NCI-H1436 (cell line): ENCODE data around the gene HLA-DMB.

ENCODE experiments used
- DNase-seq: peaks from one replicate; lab custom pipeline; 2025; lab: John Stamatoyannopoulos, UW

Gene HLA-DMB

DNA sequence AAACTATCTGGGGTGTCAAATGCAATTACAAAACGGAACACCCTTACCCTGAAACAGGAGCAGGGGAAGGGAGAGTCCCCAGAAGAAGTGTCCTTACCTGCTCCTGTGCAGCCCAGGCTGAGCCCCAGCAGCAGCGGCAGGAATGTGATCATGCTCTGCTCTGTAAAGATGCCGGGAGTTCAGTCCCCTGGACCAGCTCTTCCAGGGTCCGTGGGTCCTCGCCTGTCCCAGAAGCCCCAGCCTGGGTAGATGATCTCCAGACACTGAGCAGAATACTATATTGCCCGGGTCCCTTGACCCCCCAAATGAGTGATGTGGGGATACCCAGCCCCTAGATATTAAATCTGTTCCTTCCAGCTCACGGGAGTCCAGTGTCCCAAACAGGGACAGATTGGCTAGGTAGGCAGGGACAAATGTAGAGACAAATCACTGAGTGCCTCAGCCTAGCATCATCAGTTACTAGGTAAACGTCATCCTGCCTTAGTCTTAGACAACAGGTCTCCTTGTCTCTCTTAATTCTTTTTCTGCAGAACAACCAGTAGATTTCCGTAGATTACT lies at the start of gene HLA-DMB:
TSS of gene HLA-DMB (minus strand) at position 373 of the 558 bp plus-strand sequence. CDS start at position 152, 221 bp downstream.
- DNase-seq, result peak; percentile 72

DNA sequence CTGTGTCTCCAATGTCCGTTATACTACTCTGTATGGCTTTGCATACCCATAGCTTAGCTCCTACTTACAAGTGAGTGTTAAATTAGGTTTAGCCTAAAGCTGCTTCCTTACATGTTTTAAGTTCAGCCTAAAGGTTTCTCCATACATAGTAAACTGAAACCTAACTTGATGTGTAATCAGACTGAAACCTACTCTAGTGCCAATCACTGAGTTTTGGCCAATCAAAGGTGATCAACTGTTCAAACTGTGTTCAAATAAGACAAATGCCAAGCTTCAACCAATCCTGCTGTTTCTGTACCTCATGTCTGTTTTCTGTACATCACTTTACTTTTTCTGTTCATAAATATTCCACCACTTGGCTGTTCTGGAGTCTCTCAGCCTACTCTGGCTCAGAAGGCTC lies 48.5 kb upstream of the HLA-DMB start:
- no peak for DNase-seq

DNA sequence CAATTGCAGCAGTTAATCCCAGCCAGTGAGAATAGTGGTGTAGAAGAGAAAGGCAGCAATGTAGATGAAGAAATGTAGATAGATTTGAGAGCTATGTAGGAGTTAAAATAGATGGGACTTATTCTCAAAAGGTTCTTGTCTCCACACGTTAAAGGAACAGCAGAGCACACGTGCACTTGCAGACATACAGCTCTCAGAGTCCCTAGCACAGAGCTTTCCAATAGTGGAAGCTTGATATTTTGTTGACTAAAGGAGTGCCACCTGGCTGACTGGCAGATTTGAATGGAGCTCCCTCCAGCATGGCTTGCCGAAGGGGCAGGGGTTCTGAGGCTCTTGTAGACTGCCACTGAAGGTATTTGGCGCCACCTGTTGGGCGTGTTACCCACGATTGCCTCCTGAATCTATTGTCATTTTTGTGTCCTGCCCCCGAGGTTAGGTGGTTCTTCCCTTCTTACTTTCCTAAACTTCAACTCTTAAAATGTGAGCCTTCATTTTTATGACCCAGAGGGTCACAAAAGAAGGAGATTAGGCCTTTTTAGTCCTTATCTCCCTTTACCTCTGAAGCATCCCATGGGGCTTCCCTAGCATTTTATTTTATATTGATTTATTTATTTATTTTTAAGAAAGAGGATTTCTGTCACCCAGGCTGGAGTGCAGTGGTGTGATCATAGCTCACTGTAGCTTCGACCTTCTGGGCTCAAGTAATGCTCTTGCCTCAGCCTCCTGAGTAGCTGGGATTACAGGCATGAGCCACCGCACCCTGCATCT lies 44.0 kb upstream of the HLA-DMB start:
- DNase-seq, result peak; percentile 90

DNA sequence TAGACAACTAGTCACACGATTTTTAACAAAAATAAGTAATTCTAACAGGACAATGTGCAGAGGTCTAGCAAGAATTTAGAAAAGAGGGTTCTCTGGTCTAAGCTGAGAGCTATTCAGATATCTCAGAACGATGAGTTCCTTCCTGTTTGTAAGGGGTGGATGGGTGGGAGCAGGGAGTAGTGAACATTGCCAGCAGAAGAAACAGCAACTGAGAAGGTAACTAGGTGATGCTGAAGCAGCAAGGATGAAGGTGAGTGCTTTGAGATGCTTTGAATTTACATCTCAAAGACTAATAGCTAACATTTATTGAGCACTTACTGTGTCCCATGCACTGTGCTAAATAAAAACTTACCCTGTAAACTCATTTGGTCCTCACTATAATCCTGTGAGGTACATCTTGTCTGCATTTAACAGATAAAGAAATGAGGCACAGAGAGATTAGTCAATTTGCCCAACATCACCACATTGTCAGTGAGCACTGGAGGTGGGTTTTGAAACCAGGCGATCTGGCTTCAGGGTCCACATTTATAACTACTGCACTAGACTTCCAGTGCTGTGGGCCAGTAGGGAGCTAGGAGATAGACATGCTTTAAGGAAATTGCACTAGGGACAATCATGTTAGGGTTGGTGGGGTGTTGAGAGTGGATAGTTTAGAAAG lies 43.3 kb upstream of the HLA-DMB start:
- DNase-seq, result no peak

DNA sequence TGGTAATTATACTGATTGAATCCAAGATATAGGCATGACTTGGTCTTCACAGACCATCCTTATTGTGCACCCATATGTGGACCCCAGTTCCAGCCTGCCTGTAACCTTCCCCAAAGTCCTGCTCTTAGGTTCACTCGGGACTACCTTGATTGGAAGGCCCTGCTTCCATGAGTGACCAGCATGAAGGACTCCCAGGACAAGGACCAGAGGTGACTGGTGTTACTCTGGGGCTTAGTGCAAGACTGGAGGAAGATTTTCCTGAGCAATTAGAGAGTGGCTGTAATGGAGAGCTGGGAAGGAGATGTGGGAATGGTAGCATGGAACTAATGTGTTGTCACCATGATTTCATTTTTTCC lies 42.6 kb upstream of the HLA-DMB start:
- DNase-seq, result no peak

DNA sequence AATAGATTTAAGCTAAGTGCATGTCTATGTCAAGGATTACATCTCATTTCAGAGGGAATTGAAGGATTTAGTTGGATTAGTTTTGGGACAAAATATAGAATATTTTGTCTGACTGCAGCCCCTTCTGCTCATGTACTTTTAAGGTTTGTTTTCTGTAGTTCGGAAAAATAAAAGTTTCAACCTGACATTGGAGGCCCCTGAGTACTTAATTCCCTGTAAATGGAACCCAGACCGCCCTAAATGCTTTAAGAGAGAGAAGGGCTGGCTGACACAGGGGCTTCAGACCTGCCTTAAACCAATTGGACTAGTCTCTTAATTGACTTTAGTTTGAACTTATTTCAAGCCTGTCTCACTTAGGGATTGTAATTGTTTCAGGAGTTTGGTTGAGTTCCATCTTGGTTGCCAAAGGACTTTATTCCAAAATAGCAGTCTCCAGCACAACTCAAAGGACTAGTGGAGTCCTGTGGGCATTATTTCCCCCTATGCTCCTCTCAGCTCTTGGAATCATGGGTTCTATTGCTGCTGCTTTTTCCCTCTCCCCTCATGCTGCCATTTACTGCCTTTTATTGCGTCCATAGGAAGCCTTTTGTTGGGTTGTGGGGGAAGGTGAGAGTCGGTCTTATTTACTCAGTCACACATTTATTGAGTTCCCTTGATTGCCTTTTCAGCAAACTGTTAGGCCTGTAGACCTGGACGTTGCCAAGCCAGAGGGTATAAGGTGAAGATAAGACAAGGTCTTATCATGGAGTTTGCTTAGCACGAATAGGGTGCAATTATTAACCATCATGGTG lies 42.1 kb upstream of the HLA-DMB start:
- no peak for DNase-seq

DNA sequence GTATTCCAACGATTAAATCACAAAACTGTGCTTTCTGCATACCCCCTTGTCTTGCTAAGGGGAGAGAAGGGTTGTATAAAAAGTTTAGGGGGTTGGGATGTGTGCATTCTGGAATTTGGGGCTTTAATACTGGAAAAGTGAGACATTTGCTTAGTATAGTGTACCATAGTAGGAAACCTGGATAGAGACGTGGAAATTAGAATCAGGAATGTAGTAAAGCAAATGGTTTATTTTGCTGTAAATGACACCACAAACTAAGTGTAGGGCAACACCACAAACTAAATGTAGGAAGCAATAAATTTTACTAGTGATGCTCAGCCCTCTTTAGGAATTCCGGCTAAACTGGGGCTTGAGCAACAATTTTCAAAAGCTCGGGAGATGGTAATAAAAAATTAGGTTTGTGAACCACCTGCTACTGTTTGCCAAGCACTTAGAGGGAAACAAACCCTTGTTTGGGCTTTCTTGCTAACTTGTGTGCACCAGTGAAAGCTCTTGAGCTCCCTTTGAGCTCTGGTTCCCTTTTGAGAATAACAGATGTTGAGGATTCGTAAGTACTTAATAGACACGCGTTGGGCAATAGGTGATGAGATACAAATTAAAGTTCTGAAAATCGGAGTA lies 41.4 kb upstream of the HLA-DMB start:
- DNase-seq, result peak; percentile 59

DNA sequence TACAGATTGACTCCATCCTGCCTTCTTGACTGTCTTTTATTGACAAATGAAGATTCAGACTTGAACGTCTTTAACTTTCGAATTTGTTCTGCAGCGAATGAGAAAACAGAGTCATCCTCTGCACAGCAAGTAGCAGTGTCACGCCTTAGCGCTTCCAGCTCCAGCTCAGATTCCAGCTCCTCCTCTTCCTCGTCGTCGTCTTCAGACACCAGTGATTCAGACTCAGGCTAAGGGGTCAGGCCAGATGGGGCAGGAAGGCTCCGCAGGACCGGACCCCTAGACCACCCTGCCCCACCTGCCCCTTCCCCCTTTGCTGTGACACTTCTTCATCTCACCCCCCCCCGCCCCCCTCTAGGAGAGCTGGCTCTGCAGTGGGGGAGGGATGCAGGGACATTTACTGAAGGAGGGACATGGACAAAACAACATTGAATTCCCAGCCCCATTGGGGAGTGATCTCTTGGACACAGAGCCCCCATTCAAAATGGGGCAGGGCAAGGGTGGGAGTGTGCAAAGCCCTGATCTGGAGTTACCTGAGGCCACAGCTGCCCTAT lies 39.7 kb upstream of the HLA-DMB start:
- DNase-seq, result no peak

DNA sequence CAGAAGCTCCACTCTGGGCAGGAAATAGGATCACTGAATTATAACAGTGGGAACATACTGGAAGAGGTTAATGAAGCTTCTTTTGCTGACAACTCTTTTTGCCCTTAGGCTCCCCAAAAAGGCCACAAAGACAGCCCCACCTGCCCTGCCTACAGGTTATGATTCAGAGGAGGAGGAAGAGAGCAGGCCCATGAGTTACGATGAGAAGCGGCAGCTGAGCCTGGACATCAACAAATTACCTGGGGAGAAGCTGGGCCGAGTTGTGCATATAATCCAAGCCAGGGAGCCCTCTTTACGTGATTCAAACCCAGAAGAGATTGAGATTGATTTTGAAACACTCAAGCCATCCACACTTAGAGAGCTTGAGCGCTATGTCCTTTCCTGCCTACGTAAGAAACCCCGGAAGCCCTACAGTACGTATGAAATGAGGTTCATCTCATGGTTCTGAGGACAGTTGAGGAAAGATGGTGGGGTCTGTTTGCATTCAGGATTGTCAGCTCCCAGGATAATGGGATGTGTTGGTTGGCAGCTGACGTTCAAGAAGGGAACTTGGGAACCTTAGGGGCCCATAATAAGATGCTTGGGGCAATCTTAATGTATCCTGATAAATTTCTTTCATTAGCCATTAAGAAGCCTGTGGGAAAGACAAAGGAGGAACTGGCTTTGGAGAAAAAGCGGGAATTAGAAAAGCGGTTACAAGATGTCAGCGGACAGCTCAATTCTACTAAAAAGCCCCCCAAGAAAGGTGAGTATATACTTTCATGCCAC lies 39.1 kb upstream of the HLA-DMB start:
- DNase-seq, result no peak

DNA sequence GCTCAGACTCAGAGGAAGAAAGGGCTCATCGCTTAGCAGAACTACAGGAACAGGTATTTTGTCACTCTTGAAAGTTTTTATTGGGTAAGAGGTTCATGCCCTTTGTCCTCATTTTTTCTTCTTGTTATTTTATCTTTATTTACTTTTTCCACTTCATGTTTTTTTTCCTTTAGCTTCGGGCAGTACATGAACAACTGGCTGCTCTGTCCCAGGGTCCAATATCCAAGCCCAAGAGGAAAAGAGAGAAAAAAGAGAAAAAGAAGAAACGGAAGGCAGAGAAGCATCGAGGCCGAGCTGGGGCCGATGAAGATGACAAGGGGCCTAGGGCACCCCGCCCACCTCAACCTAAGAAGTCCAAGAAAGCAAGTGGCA lies 37.1 kb upstream of the HLA-DMB start:
- no peak for DNase-seq

DNA sequence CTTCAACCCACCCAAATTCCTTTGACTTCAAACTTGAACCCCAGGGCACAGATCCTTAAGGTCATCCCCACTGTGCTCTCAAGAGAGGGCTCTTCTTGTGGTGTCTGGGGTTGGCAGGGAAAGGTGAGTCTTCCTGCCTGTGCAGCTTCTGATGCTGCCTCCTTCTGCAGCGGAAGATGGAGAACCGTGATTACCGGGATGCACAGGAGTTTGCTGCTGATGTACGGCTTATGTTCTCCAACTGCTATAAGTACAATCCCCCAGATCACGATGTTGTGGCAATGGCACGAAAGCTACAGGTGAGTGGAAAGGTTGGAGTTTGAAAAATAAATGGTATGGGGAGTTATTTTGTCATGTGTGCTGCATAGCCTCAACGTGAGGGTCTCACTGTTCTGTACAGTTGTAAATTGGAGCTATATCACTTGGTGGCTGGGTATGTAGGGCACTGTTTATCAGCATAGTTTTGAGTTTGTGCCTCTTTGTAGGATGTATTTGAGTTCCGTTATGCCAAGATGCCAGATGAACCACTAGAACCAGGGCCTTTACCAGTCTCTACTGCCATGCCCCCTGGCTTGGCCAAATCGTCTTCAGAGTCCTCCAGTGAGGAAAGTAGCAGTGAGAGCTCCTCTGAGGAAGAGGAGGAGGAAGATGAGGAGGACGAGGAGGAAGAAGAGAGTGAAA lies 36.6 kb upstream of the HLA-DMB start:
- no peak for DNase-seq

DNA sequence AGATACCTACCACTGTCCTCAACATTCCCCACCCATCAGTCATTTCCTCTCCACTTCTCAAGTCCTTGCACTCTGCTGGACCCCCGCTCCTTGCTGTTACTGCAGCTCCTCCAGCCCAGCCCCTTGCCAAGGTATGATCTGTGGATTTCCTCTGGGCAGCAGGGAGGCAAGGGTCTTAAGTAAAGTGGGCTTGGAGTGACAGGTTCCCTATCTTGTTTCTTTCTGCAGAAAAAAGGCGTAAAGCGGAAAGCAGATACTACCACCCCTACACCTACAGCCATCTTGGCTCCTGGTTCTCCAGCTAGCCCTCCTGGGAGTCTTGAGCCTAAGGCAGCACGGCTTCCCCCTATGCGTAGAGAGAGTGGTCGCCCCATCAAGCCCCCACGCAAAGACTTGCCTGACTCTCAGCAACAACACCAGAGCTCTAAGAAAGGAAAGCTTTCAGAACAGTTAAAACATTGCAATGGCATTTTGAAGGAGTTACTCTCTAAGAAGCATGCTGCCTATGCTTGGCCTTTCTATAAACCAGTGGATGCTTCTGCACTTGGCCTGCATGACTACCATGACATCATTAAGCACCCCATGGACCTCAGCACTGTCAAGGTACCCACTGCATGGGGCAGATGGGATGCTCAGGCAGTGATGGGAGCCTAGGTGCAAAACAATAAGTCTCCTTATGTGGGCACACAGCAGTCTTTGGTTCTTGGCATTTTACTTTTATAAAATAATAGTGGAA lies 35.7 kb upstream of the HLA-DMB start:
- DNase-seq, result no peak

DNA sequence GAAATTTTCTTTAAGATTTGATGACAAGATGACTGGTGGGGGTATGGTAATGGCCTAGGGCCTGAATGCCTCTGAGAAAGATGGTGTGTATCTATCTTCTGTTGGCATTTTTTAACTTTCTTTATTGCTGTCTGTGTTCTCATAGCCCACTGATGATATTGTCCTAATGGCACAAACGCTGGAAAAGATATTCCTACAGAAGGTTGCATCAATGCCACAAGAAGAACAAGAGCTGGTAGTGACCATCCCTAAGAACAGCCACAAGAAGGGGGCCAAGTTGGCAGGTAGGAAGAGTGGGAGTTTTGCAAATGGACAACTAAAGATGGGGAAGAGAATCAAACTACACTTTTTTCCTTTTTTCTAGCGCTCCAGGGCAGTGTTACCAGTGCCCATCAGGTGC lies 35.1 kb upstream of the HLA-DMB start:
- DNase-seq, result no peak

DNA sequence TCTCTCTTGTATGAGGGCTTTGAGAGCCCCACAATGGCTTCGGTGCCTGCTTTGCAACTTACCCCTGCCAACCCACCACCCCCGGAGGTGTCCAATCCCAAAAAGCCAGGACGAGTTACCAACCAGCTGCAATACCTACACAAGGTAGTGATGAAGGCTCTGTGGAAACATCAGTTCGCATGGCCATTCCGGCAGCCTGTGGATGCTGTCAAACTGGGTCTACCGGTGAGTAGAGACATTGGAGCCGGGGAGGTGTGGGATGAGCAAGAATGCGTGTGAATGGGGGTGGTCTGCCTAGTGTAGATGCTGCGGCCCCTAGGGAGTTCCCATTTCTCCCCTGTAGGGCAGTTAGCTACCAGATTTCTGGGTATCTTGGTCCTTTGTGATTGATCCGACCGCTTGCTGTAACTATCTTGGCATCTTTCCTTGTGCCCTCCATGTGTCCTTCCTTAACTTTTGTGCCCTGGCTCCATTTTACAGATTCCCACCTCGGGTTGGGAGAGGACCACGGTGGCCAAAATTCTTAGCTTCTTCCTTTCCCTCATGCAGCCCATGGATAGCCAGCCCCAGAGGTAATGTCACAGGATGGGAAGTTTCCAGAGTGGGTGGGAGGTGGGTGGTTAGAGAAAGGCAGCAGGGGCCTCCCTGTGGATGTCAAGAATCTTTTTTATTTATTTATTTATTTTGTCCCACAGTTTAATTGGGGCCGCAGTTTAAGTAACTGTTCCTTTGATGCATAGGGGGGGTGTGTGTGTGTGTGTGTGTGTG lies 33.9 kb upstream of the HLA-DMB start:
- DNase-seq, result no peak

DNA sequence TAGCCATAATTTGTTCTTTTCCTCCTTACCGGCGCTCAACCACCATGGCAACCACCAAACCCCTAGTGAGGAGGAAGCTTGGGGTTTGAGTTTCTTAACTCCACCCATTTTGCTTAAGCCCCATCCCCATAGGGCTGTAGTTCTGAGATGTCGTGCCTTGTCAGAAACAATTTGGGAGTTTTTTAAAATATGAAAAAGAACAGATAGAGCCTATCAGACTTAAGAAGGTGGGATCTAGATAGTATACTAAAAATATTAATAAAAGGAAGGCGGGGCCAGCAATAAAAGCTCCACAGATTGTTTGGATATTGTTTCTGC lies 33.1 kb upstream of the HLA-DMB start:
- DNase-seq, result no peak

DNA sequence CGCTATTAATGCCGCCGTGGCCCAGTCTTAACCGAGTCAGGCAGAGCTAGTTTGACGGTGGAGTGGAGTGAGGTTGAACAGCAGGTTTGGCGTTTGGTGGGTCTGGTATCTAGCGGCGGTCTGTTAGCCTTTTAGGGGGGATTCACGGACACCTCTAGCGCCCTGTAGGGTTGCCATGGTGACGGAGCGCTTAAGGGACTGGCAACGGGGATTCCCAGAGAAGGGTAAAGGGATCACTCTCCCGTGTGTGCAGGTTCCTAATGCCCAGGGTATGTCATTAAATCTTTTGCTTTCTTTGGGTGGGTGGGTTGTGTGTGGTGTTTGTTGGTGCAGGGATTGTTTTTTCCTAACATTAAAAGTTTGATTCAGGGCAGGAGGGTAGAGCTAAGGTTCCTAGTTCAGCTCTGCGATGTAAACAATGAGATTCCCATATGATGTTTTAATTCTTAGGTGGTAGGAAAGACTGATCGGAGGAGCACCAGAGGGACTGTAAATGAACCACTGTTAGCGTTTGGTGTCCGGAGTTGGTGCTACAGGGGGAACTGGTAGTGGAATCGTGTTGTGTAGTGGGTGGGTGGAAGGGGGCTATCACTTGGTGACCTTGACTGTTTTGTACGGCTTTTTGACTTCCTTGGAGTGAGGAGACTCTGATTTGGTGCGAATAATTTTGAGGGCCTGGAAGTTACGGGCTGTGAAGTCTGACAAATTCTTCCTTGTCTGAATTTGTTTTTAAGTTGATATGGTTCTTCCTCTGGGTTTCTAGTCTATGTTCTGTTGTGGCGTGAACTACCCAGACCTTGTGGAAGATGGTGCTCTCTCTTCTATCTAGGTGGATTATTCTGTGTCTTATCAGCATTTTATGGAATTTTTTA lies 32.6 kb upstream of the HLA-DMB start:
- DNase-seq, result peak; percentile 29

DNA sequence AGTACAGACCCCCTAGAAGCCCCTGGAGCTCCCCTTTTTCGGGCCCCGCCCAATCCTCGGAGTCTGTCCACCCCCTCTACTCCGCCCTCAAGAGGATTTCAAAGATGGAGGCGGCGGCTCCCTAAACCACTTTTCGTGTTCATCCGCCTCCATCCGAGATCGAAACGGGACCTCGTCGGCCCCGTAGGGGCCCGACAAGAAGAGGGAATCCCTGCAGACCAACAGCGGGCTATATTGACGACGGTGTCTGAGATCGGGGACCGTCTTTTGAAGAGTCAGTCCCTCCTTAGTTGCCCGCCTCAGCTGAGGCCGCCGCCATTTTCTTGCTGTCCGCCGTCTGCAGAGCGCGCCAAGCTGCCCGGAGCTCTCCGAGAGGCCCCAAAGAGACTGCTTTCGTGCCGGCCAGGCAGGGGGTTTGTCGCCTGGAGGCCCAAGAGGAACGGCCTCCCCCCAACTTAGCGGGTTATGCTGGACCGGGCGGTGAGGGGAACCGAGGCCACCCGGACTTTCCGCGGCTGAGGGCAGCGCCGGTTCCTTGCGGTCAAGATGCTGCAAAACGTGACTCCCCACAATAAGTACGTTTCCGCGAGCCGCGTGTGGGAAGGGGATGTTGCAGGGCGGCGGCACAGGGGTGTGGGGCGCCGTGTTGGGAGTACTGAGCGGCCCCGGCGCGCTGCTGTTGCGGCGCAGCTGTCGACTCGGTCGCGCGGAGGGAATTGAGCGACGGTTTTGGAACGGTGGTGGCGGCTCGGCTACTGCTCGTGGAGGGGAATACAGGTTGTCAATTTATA lies 31.7 kb upstream of the HLA-DMB start:
- DNase-seq, result peak; percentile 46
